ENCODE data around the gene TNS3.

- TF ChIP-seq EZH2 (IDR thresholded peaks at IDR 0.05) (no peak), POLR2AphosphoS5 (IDR thresholded peaks at IDR 0.05; ENCODE audit: borderline replicate concordance, low read depth, low read length) (no peak), FOXP2 (optimal IDR thresholded peaks at IDR 0.05; ENCODE audit: control extremely low read depth, extremely low read length, insufficient read depth) (no peak)
These were observed 29.2 kb upstream of the TNS3 start for GRCh38 chr7:47611045-47611511.
